DOHH2 (cell line): ENCODE data around the gene COP1.
"Not testable (repeated sequence)": the region's sequence is repeated elsewhere in the genome, so short reads cannot be mapped to it uniquely, and the experiment has no call there.

Experiments used
- H3F3A ChIP-seq: fragments of 200-600 bp; sonication (generic), shearing (Covaris generic); 2 replicates; pipeline ENCODE4 v1.6.0; 2016; ENCODE audit warnings: antibody characterized with exemption, mild to moderate bottlenecking; ENCODE audit not compliant: control insufficient read depth, insufficient read depth
- H3K27ac ChIP-seq: fragments of 200-600 bp; sonication (generic); 2 replicates; pipeline ENCODE4 v1.5.1; 2014; ENCODE audit warnings: low read depth, mild to moderate bottlenecking, low read length, moderate library complexity
- H3K27me3 ChIP-seq: fragments of 200-600 bp; sonication (generic); 2 replicates; pipeline ENCODE4 v1.6.1; 2014; ENCODE audit warnings: mild to moderate bottlenecking, low read length, mixed read lengths; ENCODE audit not compliant: control insufficient read depth
- H3K36me3 ChIP-seq: fragments of 200-600 bp; sonication (generic); 2 replicates; pipeline ENCODE4 v1.6.1; 2014; ENCODE audit warnings: mild to moderate bottlenecking, low read length, moderate library complexity, mixed read lengths; ENCODE audit not compliant: control insufficient read depth
- H3K4me1 ChIP-seq: fragments of 200-600 bp; sonication (generic); 2 replicates; pipeline ENCODE4 v1.6.1; 2014; ENCODE audit warnings: mild to moderate bottlenecking, low read length, mixed read lengths; ENCODE audit not compliant: control insufficient read depth
- H3K4me2 ChIP-seq: fragments of 200-600 bp; sonication (generic); 2 replicates; pipeline ENCODE4 v1.6.0; 2014; ENCODE audit warnings: mild to moderate bottlenecking, low read length, moderate library complexity
- H3K4me3 ChIP-seq: fragments of 200-600 bp; sonication (generic); 2 replicates; pipeline ENCODE4 v1.5.1; 2014; ENCODE audit warnings: mild to moderate bottlenecking, low read length, mixed read lengths
- H3K79me2 ChIP-seq: fragments of 200-600 bp; sonication (generic); 2 replicates; pipeline ENCODE4 v1.6.1; 2014; ENCODE audit warnings: mild to moderate bottlenecking, low read length, mixed read lengths; ENCODE audit not compliant: control insufficient read depth
- H3K9me2 ChIP-seq: fragments of 200-600 bp; sonication (generic); replicated peaks from 2 replicates; pipeline ENCODE4 v1.6.1; 2014; ENCODE audit warnings: mild to moderate bottlenecking, low read length, mixed read lengths; ENCODE audit not compliant: control insufficient read depth
- H3K9me3 ChIP-seq: fragments of 200-600 bp; sonication (generic); 2 replicates; pipeline ENCODE4 v1.6.1; 2014; ENCODE audit warnings: antibody characterized with exemption, low read length, mixed read lengths; ENCODE audit not compliant: control insufficient read depth, insufficient read depth
- H4K20me1 ChIP-seq: fragments of 200-600 bp; sonication (generic); 2 replicates; pipeline ENCODE4 v1.6.0; 2014; ENCODE audit warnings: low read depth, mild to moderate bottlenecking, antibody characterized with exemption, low read length, moderate library complexity; ENCODE audit not compliant: control insufficient read depth, insufficient read depth
- CTCF ChIP-seq: fragments of 200-600 bp; sonication (generic); IDR thresholded peaks from one replicate; pipeline ENCODE4 v1.5.1; 2014; ENCODE audit warnings: antibody characterized with exemption, mild to moderate bottlenecking, low read depth, low read length; ENCODE audit not compliant: poor library complexity, severe bottlenecking
- EZH2phosphoT487 ChIP-seq: fragments of 200-600 bp; sonication (generic); IDR thresholded peaks from 2 replicates; pipeline ENCODE4 v1.6.1; 2017; ENCODE audit warnings: borderline replicate concordance, mild to moderate bottlenecking, antibody characterized with exemption, low read length, moderate library complexity, mixed read lengths

COP1 gene

GRCh38 chr1:176098560-176098959 lies 108.5 kb downstream of the COP1 start:
- Histone ChIP-seq H3K9me2 (no peaks in the 10 kb centered on the region), H3F3A (no peaks in the 10 kb centered on the region; the same call in 1 of the 2 replicates), H3K9me3 (peaks cover 15% of the 10 kb centered on the region), H4K20me1 (no peaks in the 10 kb centered on the region), H3K4me2 (no peak overlapping the region), H3K27ac (no peak overlapping the region), H3K27me3 (no peaks in the 10 kb centered on the region), H3K4me1 (no peaks in the 10 kb centered on the region), H3K4me3 (no peak overlapping the region), H3K36me3 (peaks cover 47% of the 10 kb centered on the region), H3K79me2 (no peaks in the 10 kb centered on the region)
- TF ChIP-seq CTCF (no peak), EZH2phosphoT487 (no peak)

DNA sequence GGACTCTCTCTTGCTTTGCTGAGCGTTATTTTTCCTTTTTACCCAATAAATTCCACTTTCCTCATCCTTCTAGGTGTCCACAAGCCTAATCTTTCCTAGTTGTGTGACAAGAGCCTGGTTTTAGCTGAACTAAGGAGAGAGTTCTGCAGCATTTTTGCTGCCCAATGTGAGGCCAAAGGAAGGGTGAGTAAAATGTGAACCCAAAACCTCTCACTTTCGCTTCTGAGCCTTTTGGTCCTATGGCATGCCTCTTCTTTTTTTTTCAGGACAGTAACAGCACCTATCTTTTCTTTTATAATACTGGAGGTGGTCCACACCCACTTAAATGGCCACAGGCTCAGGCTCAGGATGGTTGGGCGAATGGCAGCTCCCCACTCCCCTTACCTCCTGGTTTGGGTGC lies 111.1 kb downstream of the COP1 start:
- Histone ChIP-seq H3K27me3 (no peaks in the 10 kb centered on the region), H3K79me2 (no peaks in the 10 kb centered on the region), H3K9me2 (no peaks in the 10 kb centered on the region), H3F3A (no peaks in the 10 kb centered on the region; the same call in 1 of the 2 replicates), H4K20me1 (no peaks in the 10 kb centered on the region), H3K4me2 (no peak overlapping the region), H3K27ac (no peak overlapping the region), H3K4me1 (no peaks in the 10 kb centered on the region), H3K9me3 (peaks cover 15% of the 10 kb centered on the region), H3K4me3 (no peak overlapping the region), H3K36me3 (peaks cover 34% of the 10 kb centered on the region)
- TF ChIP-seq CTCF: no peak
- no peak for TF ChIP-seq EZH2phosphoT487

GRCh38 chr1:176090766-176091165 lies 116.3 kb downstream of the COP1 start:
- no peaks in the 10 kb centered on the region for H4K20me1 ChIP-seq
- no peak overlapping the region for H3K4me2 ChIP-seq
- no peak overlapping the region for H3K27ac ChIP-seq
- H3K27me3 ChIP-seq: no peaks in the 10 kb centered on the region
- 0 out of 2 replicates have a peak, but pooled peaks cover 2% of the 10 kb centered on the region for H3K79me2 ChIP-seq
- H3K4me1 ChIP-seq: no peaks in the 10 kb centered on the region
- no peak for TF ChIP-seq CTCF
- no peak for TF ChIP-seq EZH2phosphoT487
- H3K36me3 ChIP-seq: peaks cover 7% of the 10 kb centered on the region
- no peaks in the 10 kb centered on the region for H3K9me2 ChIP-seq
- H3K4me3 ChIP-seq: no peak overlapping the region
- no peaks in the 10 kb centered on the region; the same call in 1 of the 2 replicates for H3F3A ChIP-seq
- no peaks in the 10 kb centered on the region for H3K9me3 ChIP-seq

DNA sequence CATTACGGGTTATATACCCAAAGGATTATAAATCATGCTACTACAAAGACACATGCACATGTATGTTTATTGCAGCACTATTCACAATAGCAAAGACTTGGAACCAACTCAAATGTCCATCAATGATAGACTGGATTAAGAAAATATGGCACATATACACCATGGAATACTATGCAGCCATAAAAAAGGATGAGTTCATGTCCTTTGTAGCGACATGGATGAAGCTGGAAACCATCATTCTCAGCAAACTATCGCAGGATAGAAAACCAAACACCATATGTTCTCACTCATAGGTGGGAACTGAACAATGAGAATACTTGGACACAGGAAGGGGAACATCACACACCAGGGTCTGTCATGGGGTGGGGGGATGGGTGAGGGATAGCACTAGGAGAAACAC lies 119.3 kb downstream of the COP1 start:
- H3K9me2 ChIP-seq, H3K27ac ChIP-seq, H4K20me1 ChIP-seq, H3K79me2 ChIP-seq, H3K9me3 ChIP-seq, H3F3A ChIP-seq, H3K4me1 ChIP-seq, H3K4me3 ChIP-seq, H3K27me3 ChIP-seq, H3K4me2 ChIP-seq: not testable (repeated sequence)
- peaks cover 19% of the 10 kb centered on the region for H3K36me3 ChIP-seq
